GM13976 (cell line): ENCODE results near the gene MYLK2.

Experiments used
- DNase-seq: peaks from one replicate; pipeline ENCODE4 v3.0.0; 2012; ENCODE audit warnings: low spot score
- CTCF ChIP-seq: IDR thresholded peaks from 2 replicates; pipeline ENCODE4 v1.5.1; 2012; ENCODE audit warnings: borderline replicate concordance, mild to moderate bottlenecking; ENCODE audit not compliant: insufficient read depth; ENCODE audit errors: extremely low read depth, missing control alignments, control extremely low read depth
- in situ Hi-C: fragments of 300-500 bp; cut with MboI; formaldehyde crosslinking; loops from one replicate; pipeline ENCODE4 v1.12.0; 2022; ENCODE audit warnings: low sequenced_read_pairs, mixed read lengths, inconsistent platforms; ENCODE audit not compliant: unreplicated experiment

MYLK2 gene

GRCh38 chr20:31859998-31860380, 40.8 kb downstream of the MYLK2 start:
- DNase-seq: no peak
- TF ChIP-seq CTCF: no peak
- in situ Hi-C loops: loop anchor here (10.0 kb wide), 1 partner anchor 95 kb away; the partner anchor contains the start of gene PDRG1

DNA sequence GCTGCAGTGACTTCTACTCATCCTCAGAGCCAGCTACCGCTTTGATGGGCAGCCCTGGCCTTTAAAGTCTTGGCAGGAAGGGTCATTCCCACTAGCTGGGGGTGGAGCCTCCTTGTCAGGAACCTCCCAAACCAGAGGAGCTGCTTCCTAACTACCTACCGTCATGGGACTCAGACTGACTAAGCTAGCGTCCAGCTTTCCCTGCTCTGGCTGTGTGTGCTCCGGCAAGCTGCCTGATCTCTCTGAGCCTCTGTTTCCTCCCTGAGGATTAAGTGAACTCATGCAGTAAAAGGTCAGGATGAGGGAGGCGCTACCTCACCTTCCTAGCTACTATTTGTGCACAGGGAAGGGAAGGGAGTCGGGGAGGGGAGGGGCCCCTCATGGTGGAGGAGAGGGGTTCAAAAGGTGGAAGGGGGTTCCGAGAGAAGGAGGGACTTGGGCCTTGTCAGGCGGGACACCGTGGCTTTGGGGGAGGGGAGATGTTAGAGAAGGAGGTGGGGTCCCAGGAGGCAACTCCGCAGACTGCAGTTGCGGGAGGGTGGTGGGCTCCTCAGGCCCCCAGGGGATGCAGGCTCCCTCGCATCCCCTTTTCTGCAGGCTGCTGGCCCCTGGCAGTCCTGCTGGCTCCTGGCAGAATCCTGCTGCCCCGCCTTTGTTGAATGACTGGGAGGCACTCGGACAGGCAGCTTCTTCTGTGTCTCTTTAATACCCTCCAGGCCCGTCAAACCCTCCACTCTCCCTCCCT, 41.4 kb downstream of the MYLK2 start:
- no peak for TF ChIP-seq CTCF
- peak; percentile 15 for DNase-seq
- in situ Hi-C loops: no loop called here

DNA sequence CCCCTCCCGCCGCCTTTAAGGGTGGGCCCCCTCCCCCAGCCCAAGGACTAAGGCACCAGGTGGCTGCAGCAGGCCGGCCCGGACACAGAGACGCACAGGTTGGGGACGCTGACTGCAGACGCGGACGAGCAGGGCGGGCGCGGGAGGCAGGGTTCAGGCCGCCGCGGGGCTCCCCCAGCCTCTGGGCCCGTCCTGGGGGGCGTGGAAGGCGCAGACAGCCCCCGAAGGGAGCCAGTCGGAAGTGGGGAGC, 41.9 kb downstream of the MYLK2 start:
- in situ Hi-C loops: no loop called here
- no peak for TF ChIP-seq CTCF
- DNase-seq: peak; percentile 54

- DNase-seq: peak; percentile 96
Measured at GRCh38 chr20:31861385-31862156, 42.4 kb downstream of the MYLK2 start.

DNA sequence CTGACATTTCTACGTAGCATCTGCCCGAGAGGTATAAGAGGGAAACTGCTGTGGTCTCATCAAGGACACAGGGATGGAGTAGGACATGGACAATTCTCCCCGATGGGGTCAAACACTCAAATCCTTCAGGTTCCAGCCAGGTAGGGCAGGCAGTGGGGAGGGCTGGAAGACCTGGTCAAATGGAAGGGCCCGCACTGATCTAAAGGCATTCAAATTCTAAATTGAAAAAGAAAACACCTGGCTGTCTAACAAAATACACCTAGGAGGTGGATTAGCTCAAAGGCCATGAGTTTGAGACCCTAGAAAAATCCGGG, 43.0 kb downstream of the MYLK2 start:
- no peak for DNase-seq
- in situ Hi-C loops: no loop called here

More at GRCh38 chr20:31861385-31862156, 42.4 kb downstream of the MYLK2 start:
- no peak for TF ChIP-seq CTCF
- in situ Hi-C loops: no loop called here

GRCh38 chr20:31862506-31862905, 43.4 kb downstream of the MYLK2 start:
- in situ Hi-C loops: no loop called here
- peak; percentile 22 for DNase-seq
- TF ChIP-seq CTCF: no peak

More for the DNA sequence above, 43.0 kb downstream of the MYLK2 start:
- TF ChIP-seq CTCF: no peak
